ENCODE measurements around the gene ATP8A2. TPM values are rescaled to one million over a fixed set of nuclear protein-coding genes. Genes with fewer than 3 reads are reported as not detected.

ATP8A2 gene
- total and polyA plus RNA-seq, 2 of the 8 experiments (the other 6 are each of a cell fraction or from before 2014, with no cell fraction given): 2.4 to 8.3 TPM

- ChIA-PET POLR2A (ENCODE audit: partially characterized antibody) (no interaction called here), CTCF (ENCODE audit: partially characterized antibody) (interaction anchor here (0.5 to 1.1 kb wide), 2 partner anchors 23 to 468 kb away, joined by 3 read pairs; no protein-coding TSS in a partner anchor)
Measured at GRCh38 chr13:25860265-25860664, 488.5 kb downstream of the ATP8A2 start.

More at GRCh38 chr13:25860265-25860664, 488.5 kb downstream of the ATP8A2 start:
- Histone ChIP-seq H4K8ac (ENCODE audit: extremely low read depth, insufficient read depth, low read length) (no peak overlapping the region), H2AK5ac (ENCODE audit: low read depth, low read length) (no peak overlapping the region), H2BK12ac (ENCODE audit: low read depth, low read length) (no peak overlapping the region), H2BK20ac (ENCODE audit: low read length) (no peak overlapping the region), H3K27me3 (replicated peaks in 1 of 4; ENCODE audit: control insufficient read depth in 3 of 4, extremely low read depth in 1 of 4, insufficient read depth in 3 of 4, low read length in 3 of 4) (no peaks in the 10 kb centered on the region), H3K56ac (replicated peaks; ENCODE audit: insufficient read length, low read depth, low read length) (no peak overlapping the region), H3K9ac (replicated peaks in 1 of 4; ENCODE audit: extremely low read depth in 1 of 4, low read depth in 3 of 4, low read length in 3 of 4) (no peak overlapping the region), H4K20me1 (replicated peaks in 1 of 2; ENCODE audit: control insufficient read depth in 1 of 2, insufficient read depth in 2 of 2, low read length in 2 of 2) (no peaks in the 10 kb centered on the region), H3K4me3 (ENCODE audit: extremely low read depth in 1 of 4, insufficient read depth in 2 of 4, low read depth in 3 of 4, low read length in 4 of 4) (no peak overlapping the region), H3K79me2 (ENCODE audit: control insufficient read depth in 1 of 2, insufficient read depth in 2 of 2, low read length in 2 of 2) (no peaks in the 10 kb centered on the region), H3K18ac (ENCODE audit: extremely low read depth, low read length) (no peak overlapping the region), H2BK15ac (ENCODE audit: low read length) (no peak overlapping the region), H2AFZ (ENCODE audit: low read length) (no peak overlapping the region), H4K91ac (replicated peaks; ENCODE audit: insufficient read length, low read length) (no peak overlapping the region), H3K4ac (replicated peaks; ENCODE audit: insufficient read length, low read depth, low read length) (no peak overlapping the region), H3K23ac (ENCODE audit: insufficient read length) (no peak overlapping the region), H2BK5ac (ENCODE audit: low read depth, low read length) (no peak overlapping the region), H2BK120ac (replicated peaks; ENCODE audit: low read depth, low read length) (no peak overlapping the region), H3K9me3 (ENCODE audit: insufficient read depth in 2 of 2, low read depth in 1 of 2, low read length in 1 of 2) (no peaks in the 10 kb centered on the region), H3K23me2 (ENCODE audit: low read depth, low read length) (no peaks in the 10 kb centered on the region), H4K5ac (ENCODE audit: insufficient read length, low read depth, low read length) (no peak overlapping the region), H3K79me1 (ENCODE audit: low read depth, low read length) (no peaks in the 10 kb centered on the region), H3K14ac (ENCODE audit: insufficient read length) (no peak overlapping the region), H3K4me1 (replicated peaks in 1 of 4; ENCODE audit: control insufficient read depth in 3 of 4, insufficient read depth in 4 of 4, low read length in 3 of 4) (no peaks in the 10 kb centered on the region), H3K27ac (ENCODE audit: low read depth, low read length) (no peak overlapping the region), H3K4me2 (ENCODE audit: insufficient read depth in 1 of 2, low read depth in 2 of 2, low read length in 2 of 2) (no peak overlapping the region), H3K36me3 (ENCODE audit: control insufficient read depth in 2 of 4, insufficient read depth in 4 of 4, low read length in 3 of 4) (no peaks in the 10 kb centered on the region)
- 94% methylated on average over 1 of the region's 1 CpG; no CpG with 5 or more reads in 1 of the 2 experiments for WGBS, 2 experiments (ENCODE audit: extremely low coverage in 1 of 2, insufficient coverage in 1 of 2, insufficient read length in 1 of 2, insufficient replicate concordance in 2 of 2, low coverage in 1 of 2, low lambda C conversion rate in 2 of 2, missing lambda C conversion rate in 1 of 2)
- DNase-seq (ENCODE audit: low read depth in 1 of 2, low spot score in 2 of 2): no peak
- FAIRE-seq: no peak
- TF ChIP-seq SIRT6 (IDR thresholded peaks at IDR 0.05; ENCODE audit: low read length) (no peak), MAFK (IDR thresholded peaks at IDR 0.05; ENCODE audit: low read depth, low read length) (peak; percentile 7; the same call in 1 of the 2 replicates), SP1 (IDR thresholded peaks at IDR 0.05; ENCODE audit: low read depth, low read length) (no peak), BRCA1 (IDR thresholded peaks at IDR 0.05; ENCODE audit: low read depth, low read length) (no peak)

Data from H1 (cell line).